Effector memory CD8-positive, alpha-beta T cell (primary cell): ENCODE results near the gene TCEAL1.
A peak's percentile ranks its signal among the peaks of the same experiment; 100 is the strongest.
"Not testable (repeated sequence)": the region's sequence is repeated elsewhere in the genome, so short reads cannot be mapped to it uniquely, and the experiment has no call there.

Experiments used
- ATAC-seq: fragments of 150-1000 bp; cut with Tn5 transposase; replicated peaks from 2 replicates; pipeline ENCODE4 v1.10.0; 2021; ENCODE audit warnings: mild to moderate bottlenecking, moderate library complexity
- DNase-seq, 3 experiments: peaks; one replicate each; pipeline ENCODE4 v3.0.0; 2021
- H3K27ac Mint-ChIP-seq, 2 donors: one replicate each; pipeline ENCODE4 v1.8.0; 2022; ENCODE audit warnings: mild to moderate bottlenecking in 2 of 2, mixed read lengths in 2 of 2, moderate library complexity in 2 of 2
- H3K27me3 Mint-ChIP-seq, 2 donors: one replicate each; pipeline ENCODE4 v1.8.0; 2022; ENCODE audit warnings: mixed read lengths in 2 of 2
- H3K36me3 Mint-ChIP-seq: one replicate; pipeline ENCODE4 v1.8.0; 2022; ENCODE audit warnings: mild to moderate bottlenecking, moderate library complexity, mixed read lengths; ENCODE audit not compliant: insufficient read depth
- H3K4me1 Mint-ChIP-seq, 2 donors: one replicate each; pipeline ENCODE4 v1.8.0; 2022; ENCODE audit warnings: low read depth in 2 of 2, mixed read lengths in 2 of 2
- H3K4me3 Mint-ChIP-seq, 2 donors: one replicate each; pipeline ENCODE4 v1.8.0; 2022; ENCODE audit warnings: mild to moderate bottlenecking in 2 of 2, mixed read lengths in 2 of 2, moderate library complexity in 2 of 2
- H3K9me3 Mint-ChIP-seq, 2 donors: one replicate each; pipeline ENCODE4 v1.8.0; 2022; ENCODE audit warnings: mixed read lengths in 2 of 2

Gene TCEAL1

DNA sequence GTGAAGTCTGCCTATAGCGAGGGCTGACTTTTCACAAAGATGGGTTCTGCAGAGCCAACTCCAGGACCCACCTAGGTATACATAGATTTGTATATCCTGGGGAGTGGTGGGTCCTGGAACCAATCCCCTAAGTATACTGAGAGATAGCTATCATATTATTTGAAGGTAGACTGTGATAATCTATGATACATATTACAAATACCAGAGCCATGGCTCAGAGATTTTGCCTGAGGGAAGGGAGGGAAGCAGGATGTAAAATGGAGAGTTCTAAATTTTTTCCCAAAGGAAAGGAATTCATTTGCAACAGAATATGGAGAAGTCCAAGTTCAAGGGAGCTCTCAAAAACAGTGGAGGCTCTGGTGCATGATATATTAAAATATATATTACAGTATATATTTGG lies 13.8 kb upstream of the TCEAL1 start:
- Mint-ChIP-seq H3K36me3 (no peaks in the 10 kb centered on the region), H3K4me1 (no peaks in the 10 kb centered on the region), H3K4me3 (no peak overlapping the region), H3K27ac (no peak overlapping the region), H3K9me3 (no peaks in the 10 kb centered on the region), H3K27me3 (no peaks in the 10 kb centered on the region)
- no peak for ATAC-seq
- no peak for DNase-seq

DNA sequence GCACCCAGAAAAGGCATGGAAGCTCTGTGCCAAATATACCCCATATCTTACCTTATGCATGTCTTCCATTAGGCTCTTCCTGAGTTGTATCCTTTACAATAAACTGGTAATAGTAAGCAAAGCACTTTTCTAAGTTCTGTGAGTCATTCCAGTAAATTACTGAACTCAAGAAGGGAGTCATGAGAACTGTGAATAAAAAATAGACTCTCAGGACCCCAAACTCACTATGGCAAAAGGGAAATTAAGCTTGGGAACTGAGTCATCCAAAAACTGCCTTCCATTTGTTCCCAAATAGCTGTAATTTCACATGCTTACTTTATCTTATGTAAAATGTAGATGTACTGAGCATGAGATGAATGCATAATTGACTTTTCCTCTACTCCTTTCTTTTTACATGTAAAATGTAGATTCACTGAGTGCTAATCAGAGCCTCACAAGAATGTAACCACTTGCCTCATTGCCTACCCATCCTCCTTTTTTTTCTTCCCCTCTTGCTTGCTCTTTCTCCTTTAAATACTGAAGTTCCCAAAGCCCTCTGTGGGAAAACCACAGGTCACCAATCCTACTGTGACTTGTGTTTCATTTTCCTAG lies 12.9 kb upstream of the TCEAL1 start:
- Mint-ChIP-seq H3K9me3 (no peaks in the 10 kb centered on the region), H3K27me3 (no peaks in the 10 kb centered on the region), H3K27ac (no peak overlapping the region), H3K36me3 (no peaks in the 10 kb centered on the region), H3K4me3 (no peak overlapping the region), H3K4me1 (no peaks in the 10 kb centered on the region)
- ATAC-seq (no peak), DNase-seq (no peak)

DNA sequence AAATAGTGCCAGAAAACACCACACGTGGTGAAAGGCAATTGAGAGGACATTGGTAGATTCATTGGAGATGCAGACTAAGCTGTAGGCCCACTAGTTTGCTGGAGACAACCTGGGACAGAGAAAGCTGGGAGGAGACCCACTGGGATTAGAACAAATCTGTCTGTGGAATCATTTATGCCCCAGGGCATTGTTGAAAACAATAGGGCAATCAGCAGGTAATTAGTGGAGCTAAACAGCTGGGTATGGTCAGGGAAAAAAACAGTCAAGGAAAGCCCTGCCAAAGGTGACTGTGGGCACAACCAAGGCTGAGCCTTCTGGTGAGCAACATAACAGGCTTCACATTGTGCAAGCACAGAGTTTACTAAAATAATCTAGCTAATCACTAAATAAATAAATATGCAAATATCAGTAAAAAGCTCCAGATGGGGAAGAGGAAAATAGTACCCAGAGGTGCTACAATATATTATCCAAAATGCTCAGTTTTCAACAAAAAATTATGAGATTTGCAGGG lies 12.0 kb upstream of the TCEAL1 start:
- Mint-ChIP-seq H3K9me3 (no peaks in the 10 kb centered on the region), H3K27me3 (no peaks in the 10 kb centered on the region), H3K4me1 (no peaks in the 10 kb centered on the region), H3K27ac (no peak overlapping the region), H3K4me3 (no peak overlapping the region), H3K36me3 (no peaks in the 10 kb centered on the region)
- no peak for DNase-seq
- ATAC-seq: no peak

DNA sequence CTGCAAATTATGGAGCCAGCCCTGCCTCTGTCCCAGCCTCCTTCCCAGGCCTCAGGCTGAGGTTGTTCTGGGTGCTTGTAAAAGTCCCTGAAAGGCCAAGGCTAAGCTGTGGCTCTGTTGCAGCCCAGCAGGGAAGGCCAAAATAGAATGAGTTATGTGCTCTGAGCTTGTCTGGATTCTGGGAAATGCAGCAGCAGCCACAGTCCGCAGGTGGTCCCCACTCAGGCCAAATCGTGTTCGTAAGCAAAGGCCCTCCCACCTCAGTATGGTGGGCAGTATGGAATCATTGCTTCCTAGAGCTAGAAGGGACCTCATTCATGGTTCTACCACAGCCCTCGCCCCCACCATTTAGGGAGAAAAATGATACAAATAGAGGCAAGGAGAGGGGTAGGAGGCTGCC lies 4.7 kb upstream of the TCEAL1 start:
- H3K27me3 Mint-ChIP-seq: no peaks in the 10 kb centered on the region
- no peak overlapping the region for H3K4me3 Mint-ChIP-seq
- ATAC-seq (no peak), DNase-seq (no peak)
- peaks cover 8% of the 10 kb centered on the region for H3K36me3 Mint-ChIP-seq
- peaks cover 5 to 10% of the 10 kb centered on the region in 2 donors for H3K4me1 Mint-ChIP-seq
- no peak overlapping the region for H3K27ac Mint-ChIP-seq
- no peaks in the 10 kb centered on the region for H3K9me3 Mint-ChIP-seq

DNA sequence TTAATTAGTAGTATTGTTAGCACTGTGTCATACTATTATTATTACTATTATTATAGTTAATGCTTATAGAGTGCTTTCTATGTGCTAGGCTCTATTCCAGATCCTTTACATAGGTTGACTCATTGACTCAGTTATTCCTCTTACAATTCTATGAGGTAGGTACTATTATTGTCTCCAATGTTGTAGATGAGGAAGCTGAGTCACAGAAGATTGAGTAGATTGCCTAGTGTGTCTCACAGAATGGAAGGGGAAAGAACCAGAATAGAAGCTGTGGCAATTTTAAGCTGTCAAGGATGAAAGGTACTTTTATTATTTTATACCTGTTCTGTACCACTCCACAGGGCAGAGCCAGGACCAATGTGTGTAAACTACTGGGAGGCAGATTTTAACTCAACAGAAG lies 1.9 kb upstream of the TCEAL1 start:
- H3K27ac Mint-ChIP-seq: no peak overlapping the region
- ATAC-seq (no peak), DNase-seq (no peak)
- no peak overlapping the region for H3K4me3 Mint-ChIP-seq
- peaks cover 9% of the 10 kb centered on the region for H3K36me3 Mint-ChIP-seq
- H3K27me3 Mint-ChIP-seq: no peaks in the 10 kb centered on the region
- H3K4me1 Mint-ChIP-seq: peaks cover 14 to 18% of the 10 kb centered on the region in 2 donors
- H3K9me3 Mint-ChIP-seq: no peaks in the 10 kb centered on the region

DNA sequence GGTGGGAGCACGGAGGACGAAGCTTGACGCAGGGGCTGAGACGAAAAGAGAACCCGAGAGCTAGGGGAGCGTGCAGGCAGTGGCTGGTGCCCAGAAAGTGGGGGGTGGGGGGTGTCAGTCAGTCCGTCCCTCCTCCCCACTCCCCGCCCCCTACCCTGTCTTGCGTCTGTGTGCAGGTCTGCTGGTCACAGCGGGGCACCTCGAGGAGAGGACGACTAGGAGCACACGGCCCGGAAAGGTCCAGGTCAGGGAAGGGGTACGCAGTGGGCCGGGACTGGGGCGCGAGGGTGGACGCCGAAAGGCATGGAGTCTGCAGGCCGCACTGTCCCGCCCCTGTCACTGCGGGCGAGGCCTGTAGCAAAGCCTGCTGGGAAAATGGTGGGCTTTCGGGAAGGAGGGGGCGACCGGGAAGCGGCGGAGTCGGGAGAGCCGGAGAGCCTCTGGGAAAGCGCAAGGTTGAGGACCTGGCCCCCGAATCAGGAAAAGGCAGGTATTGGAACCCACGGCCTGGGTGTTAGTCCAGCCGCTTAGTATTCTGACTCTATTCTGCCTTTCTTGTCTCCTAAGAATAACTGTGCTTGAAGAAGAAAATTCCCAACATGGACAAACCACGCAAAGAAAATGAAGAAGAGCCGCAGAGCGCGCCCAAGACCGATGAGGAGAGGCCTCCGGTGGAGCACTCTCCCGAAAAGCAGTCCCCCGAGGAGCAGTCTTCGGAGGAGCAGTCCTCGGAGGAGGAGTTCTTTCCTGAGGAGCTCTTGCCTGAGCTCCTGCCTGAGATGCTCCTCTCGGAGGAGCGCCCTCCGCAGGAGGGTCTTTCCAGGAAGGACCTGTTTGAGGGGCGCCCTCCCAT lies 769 bp downstream of the TCEAL1 start:
- H3K4me1 Mint-ChIP-seq: peaks cover 14 to 18% of the 10 kb centered on the region in 2 donors
- ATAC-seq: peak; percentile 44
- no peaks in the 10 kb centered on the region for H3K27me3 Mint-ChIP-seq
- H3K9me3 Mint-ChIP-seq: no peaks in the 10 kb centered on the region
- H3K27ac Mint-ChIP-seq: peak overlapping the region; percentile 86 to 94
- peak overlapping the region; percentile 85 to 94 for H3K4me3 Mint-ChIP-seq
- DNase-seq: no peak
- H3K36me3 Mint-ChIP-seq: peaks cover 9% of the 10 kb centered on the region

DNA sequence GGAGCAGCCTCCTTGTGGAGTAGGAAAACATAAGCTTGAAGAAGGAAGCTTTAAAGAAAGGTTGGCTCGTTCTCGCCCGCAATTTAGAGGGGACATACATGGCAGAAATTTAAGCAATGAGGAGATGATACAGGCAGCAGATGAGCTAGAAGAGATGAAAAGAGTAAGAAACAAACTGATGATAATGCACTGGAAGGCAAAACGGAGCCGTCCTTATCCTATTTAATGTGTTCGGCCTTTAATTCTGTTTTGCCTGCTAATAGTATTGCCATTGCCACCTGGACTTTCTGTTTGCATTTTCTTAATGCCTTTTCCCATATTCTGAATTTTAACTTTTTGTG lies 1.4 kb downstream of the TCEAL1 start:
- Mint-ChIP-seq H3K9me3 (no peaks in the 10 kb centered on the region), H3K27me3 (no peaks in the 10 kb centered on the region), H3K36me3 (peaks cover 9% of the 10 kb centered on the region), H3K4me3 (peak overlapping the region; percentile 85 to 94), H3K27ac (peak overlapping the region in 1 of 2 donors; percentile 44), H3K4me1 (peaks cover 14 to 18% of the 10 kb centered on the region in 2 donors)
- no peak for DNase-seq
- ATAC-seq: no peak

DNA sequence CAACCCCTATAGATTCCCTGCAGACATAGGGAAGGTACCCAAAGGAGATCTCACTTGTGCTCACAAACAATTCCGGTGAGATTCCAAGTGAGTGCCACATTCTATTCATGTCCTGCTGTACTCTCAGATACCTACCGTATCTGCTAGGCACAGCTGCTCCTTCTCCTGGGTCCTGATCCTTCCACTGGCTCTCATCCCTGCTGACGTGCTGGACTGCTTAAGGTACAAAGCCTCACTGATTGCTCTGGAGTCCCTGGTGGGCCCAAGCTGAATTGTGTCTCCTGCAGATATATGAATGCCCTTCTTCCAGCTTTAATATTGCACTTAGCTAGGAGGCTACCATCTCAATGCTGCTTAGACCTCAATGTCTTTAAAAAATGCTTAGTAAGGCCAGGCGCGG lies 2.4 kb downstream of the TCEAL1 start:
- no peak overlapping the region for H3K4me3 Mint-ChIP-seq
- peaks cover 14 to 18% of the 10 kb centered on the region in 2 donors for H3K4me1 Mint-ChIP-seq
- DNase-seq (no peak), ATAC-seq (no peak)
- no peaks in the 10 kb centered on the region for H3K27me3 Mint-ChIP-seq
- no peaks in the 10 kb centered on the region for H3K9me3 Mint-ChIP-seq
- peaks cover 9% of the 10 kb centered on the region for H3K36me3 Mint-ChIP-seq
- H3K27ac Mint-ChIP-seq: no peak overlapping the region

DNA sequence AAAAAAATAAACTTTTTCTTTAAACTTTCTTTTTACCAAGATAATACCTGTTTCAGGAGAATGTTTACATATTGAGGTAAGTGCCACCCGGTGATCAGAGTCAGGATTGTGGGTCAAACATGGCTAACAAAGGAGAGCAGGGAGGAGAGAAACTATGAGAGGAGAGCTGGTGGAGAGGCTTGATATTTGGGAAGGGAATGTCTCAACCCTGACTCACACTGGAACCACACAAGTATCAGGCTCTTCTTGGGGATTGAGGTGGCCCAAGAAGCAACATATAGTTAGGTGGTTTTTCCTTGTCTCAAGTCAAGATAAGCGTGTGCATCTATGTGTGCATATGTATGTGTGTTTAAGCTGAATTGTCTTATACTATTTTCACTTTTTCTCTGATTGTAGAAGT lies 6.7 kb downstream of the TCEAL1 start:
- Mint-ChIP-seq H3K36me3 (no peaks in the 10 kb centered on the region), H3K9me3 (no peaks in the 10 kb centered on the region), H3K27me3 (no peaks in the 10 kb centered on the region), H3K4me1 (no peaks in the 10 kb centered on the region), H3K27ac (no peak overlapping the region), H3K4me3 (no peak overlapping the region)
- no peak for ATAC-seq
- no peak for DNase-seq

DNA sequence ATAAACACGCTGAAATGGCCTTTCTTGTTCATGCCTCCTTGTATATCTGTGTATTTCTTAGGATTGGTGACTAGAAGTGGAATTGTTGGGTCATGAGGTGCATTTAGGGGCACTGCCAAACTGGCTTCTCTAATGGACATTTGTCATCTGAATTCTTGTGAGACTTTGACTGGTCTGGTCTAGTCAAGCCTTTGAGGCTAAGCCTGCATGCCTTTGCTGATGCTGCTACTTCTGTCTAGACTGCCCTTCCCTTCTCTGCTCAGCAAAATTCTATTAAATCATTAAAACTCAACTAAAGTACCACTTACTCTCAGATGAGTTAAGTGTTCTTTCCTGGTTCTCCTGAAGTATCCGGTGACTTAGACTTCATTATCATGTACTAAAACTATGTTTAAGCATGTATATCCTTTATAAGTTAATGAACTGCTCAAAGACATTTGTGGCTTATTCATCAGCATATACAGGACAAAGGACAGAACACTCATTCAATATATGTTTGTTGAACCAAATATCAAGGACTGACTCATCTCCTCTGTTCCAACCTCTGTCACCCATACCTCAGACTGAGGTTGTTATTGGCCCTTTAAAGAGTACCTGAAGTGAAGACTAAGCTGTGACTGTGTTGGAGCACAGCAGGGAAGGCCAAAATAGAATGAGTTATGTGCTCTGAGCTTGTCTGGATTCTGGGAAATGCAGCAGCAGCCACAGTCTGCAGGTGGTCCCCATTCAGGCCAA lies 9.0 kb downstream of the TCEAL1 start:
- H3K27ac Mint-ChIP-seq: no peak overlapping the region
- H3K4me3 Mint-ChIP-seq: no peak overlapping the region
- no peak for ATAC-seq
- no peaks in the 10 kb centered on the region for H3K36me3 Mint-ChIP-seq
- H3K9me3 Mint-ChIP-seq: no peaks in the 10 kb centered on the region
- no peaks in the 10 kb centered on the region for H3K27me3 Mint-ChIP-seq
- no peak for DNase-seq
- no peaks in the 10 kb centered on the region for H3K4me1 Mint-ChIP-seq

DNA sequence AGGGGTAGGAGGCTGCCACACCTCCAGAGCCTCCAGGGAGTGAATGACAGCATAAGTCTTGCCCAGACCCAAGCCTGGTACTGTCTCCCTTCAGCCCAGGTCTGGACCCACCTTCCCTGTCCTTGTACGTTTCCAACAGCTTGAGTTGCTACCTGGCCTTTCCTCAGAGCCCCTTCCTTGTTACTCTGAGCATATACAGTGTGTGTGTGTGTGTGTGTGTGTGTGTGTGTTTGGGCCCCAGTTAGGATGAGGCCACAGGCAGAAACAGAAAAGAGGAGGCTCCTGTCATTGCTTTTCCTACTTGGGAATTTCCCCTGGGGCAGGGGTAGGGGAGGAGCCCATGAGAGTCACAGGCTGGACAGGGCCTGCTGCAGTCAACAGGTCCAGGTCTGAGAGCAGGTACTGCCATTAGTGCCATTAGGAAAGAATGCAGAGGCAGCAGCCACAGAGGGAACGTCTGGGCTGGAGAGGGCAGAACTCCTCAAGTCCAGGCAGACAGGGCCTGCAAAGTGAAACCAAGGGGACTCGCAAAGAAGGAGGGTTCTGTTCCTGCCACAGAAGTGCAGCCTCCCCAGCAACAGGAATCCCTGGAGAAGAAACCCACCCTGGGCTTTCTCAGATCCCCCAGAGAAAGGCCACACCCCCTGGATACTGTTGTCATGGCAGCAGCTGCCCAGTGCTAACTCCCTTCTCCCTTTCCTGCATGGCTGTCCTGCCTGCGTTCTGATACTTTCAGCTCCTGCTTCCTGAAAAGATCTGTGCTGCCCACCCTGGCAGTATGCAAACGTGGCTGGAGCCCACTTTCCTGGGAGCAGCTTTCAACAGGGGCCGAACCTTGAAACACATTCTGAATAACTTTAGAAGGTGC lies 9.9 kb downstream of the TCEAL1 start:
- ATAC-seq, H3K27me3 Mint-ChIP-seq, DNase-seq, H3K27ac Mint-ChIP-seq, H3K36me3 Mint-ChIP-seq, H3K4me1 Mint-ChIP-seq, H3K9me3 Mint-ChIP-seq, H3K4me3 Mint-ChIP-seq: not testable (repeated sequence)

DNA sequence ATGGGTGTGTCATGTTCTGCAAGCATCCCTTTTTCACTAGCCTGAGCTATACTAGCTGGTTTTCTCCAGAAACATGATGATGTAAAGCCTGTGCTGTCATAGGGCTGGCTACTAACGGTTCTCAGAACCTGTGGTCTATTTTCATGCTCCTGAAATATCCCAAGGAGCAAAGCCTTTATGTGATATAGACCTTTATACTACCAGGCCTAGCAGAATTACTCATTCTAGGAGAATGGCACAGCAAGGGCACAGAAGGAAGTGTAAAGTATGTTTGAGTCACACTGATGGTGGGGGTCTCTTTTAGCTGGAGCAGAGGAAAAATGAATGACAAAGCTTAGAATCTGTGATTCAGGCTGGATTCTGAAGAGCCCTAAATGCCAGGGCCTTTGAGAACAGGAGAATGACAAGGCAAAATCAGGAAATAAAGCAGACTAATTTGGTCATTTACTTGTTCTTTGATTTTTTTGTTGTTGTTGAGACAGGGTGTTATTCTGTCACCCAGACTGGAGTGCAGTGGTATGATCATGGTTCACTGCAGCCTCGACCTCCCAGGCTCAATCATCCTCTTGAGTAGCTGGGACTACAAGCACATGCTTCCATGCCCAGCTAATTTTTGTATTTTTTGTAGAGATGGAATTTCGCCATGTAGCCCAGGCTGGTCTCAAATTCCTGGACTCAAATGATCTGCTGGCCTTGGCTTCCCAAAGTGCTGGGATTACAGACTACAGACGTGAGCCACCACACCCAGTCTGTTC lies 11.8 kb downstream of the TCEAL1 start:
- ATAC-seq (no peak), DNase-seq (no peak)
- H3K4me1 Mint-ChIP-seq: no peaks in the 10 kb centered on the region
- no peak overlapping the region for H3K4me3 Mint-ChIP-seq
- no peaks in the 10 kb centered on the region for H3K36me3 Mint-ChIP-seq
- H3K9me3 Mint-ChIP-seq: no peaks in the 10 kb centered on the region
- peaks cover 0 to 15% of the 10 kb centered on the region in 2 donors for H3K27me3 Mint-ChIP-seq
- H3K27ac Mint-ChIP-seq: no peak overlapping the region
